ENCODE data around the gene YOD1. TPM values are rescaled to one million over a fixed set of nuclear protein-coding genes. Genes with fewer than 3 reads are reported as not detected.

The YOD1 gene
- polyA plus RNA-seq, 1 donor (not counting 4 experiments of a cell fraction or from before 2014, with no cell fraction given): 5.2 TPM

DNA sequence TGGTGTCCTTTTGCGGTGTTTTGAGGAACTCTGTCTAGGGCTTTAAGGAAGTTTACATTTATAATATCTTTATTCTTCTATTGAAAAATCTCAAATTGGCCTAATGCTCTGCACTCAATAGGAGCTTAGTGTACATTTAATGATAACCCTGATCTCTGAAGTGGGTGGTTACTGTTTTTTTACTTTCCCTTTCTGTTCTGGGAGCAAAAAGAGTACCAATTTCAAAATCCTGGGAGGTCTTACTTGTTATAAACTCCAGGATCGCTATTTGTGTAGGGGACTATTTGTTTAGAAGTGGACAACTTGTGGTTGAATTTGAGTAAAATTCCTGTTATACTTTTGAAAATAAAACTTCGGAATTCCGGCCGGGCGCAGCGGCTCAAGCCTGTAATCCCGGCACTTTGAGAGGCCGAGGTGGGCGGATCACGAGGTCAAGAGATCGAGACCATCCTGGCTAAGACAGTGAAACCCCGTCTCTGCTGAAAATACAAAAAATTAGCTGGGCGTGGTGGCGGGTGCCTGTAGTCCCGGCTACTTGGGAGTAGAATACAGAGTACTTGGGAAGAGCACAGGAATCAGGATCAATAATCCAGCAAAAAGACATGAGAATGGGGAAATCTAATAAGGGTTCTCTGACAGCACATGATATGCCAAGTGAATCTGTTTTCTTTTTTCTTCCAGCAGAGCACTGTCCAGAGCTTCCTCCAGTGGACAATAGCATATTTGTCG is 38.8 kb upstream of the YOD1 start:
- Histone ChIP-seq H3K36me3 (ENCODE audit: control insufficient read depth in 2 of 2, extremely low read depth in 1 of 2, insufficient read depth in 2 of 2, low read length in 2 of 2) (no peaks in the 10 kb centered on the region), H3K27ac (ENCODE audit: control insufficient read depth, insufficient read depth, low read length) (no peak overlapping the region), H3K4me3 (ENCODE audit: control insufficient read depth in 2 of 3, extremely low read depth in 1 of 3, insufficient read depth in 2 of 3, low read depth in 1 of 3, low read length in 3 of 3) (no peak overlapping the region), H2AFZ (ENCODE audit: control insufficient read depth, low read length) (no peak overlapping the region), H3K9me3 (ENCODE audit: control insufficient read depth, low read depth, low read length) (no peaks in the 10 kb centered on the region), H4K20me1 (ENCODE audit: control insufficient read depth, extremely low read depth, insufficient read depth, low read length) (no peaks in the 10 kb centered on the region), H3K79me2 (ENCODE audit: control insufficient read depth, insufficient read depth, low read length) (no peaks in the 10 kb centered on the region), H3K27me3 (ENCODE audit: control insufficient read depth, extremely low read depth, insufficient read depth, low read length) (peaks cover 4% of the 10 kb centered on the region), H3K4me2 (ENCODE audit: control insufficient read depth, extremely low read depth, insufficient read depth, low read depth, low read length) (no peak overlapping the region), H3K9me1 (ENCODE audit: control insufficient read depth, extremely low read depth, insufficient read depth, low read length) (no peaks in the 10 kb centered on the region), H3K9ac (ENCODE audit: control insufficient read depth, extremely low read depth, insufficient read depth, low read length) (no peak overlapping the region), H3K4me1 (ENCODE audit: control insufficient read depth, extremely low read depth, insufficient read depth, low read length) (peaks cover 5% of the 10 kb centered on the region)
- no peak for TF ChIP-seq EZH2 (IDR thresholded peaks at IDR 0.05; ENCODE audit: low read length)
- TF ChIP-seq, protein P1, sequence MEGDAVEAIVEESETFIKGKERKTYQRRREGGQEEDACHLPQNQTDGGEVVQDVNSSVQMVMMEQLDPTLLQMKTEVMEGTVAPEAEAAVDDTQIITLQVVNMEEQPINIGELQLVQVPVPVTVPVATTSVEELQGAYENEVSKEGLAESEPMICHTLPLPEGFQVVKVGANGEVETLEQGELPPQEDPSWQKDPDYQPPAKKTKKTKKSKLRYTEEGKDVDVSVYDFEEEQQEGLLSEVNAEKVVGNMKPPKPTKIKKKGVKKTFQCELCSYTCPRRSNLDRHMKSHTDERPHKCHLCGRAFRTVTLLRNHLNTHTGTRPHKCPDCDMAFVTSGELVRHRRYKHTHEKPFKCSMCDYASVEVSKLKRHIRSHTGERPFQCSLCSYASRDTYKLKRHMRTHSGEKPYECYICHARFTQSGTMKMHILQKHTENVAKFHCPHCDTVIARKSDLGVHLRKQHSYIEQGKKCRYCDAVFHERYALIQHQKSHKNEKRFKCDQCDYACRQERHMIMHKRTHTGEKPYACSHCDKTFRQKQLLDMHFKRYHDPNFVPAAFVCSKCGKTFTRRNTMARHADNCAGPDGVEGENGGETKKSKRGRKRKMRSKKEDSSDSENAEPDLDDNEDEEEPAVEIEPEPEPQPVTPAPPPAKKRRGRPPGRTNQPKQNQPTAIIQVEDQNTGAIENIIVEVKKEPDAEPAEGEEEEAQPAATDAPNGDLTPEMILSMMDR (optimal IDR thresholded peaks at IDR 0.05 in 1 of 3, IDR thresholded peaks at IDR 0.05 in 1 of 3, conservative IDR thresholded peaks at IDR 0.05 in 1 of 3; ENCODE audit: extremely low read depth in 1 of 3, insufficient read depth in 2 of 3, low read length in 3 of 3): no peak
- dilution Hi-C loops (cut with MboI; ENCODE audit: extremely low pct_ligation_motif_present, low sequenced_read_pairs): no loop called here
- no peak for DNase-seq (ENCODE audit: low read depth, low spot score)
- no peak for FAIRE-seq

DNA sequence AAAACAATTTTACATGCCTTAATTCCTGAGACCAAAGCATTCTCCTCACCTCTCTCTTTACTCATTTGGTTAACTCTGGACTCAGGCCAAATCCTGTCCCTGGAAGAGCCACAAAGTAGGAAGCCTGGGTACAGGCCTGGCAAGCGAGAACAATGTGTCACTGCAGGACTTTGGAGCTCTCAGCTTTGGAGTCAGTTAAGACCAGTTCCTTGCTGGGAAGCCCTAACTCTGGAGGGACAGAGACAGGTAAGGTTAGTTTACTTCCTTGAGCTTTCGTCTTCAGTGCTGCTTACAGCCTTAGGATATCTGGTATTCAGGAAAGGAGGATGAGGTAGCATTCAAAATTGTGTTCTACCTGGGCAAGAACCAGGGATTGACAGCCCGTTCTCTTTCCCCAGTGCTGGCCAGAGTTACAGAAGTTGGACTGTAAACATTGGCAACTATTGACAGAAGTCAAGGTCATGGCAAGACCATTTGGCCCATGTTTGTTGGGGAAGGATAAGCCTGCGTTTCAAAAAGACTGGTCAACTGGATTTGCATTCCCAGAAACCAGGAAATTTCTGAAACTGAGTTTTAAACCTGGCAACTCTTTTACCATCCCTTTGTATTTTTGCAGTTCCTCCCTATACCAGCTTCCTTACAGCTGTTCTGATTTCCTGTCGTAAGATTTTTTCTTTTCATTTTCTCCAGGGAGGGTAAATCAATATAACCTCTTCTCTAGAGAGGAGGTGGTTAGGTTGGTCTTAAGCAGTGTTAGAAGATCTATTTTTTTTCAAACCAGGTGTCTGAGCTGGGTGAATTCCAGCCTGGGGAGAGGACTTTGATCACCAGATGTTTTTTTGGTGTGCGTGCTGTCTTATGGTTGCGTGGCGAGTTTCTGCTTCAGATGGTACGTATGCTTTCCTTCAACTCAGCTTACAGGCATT is 38.0 kb upstream of the YOD1 start, which contains the start of gene C4BPB:
Gene C4BPB (plus strand): TSS at position 160 of the 926 bp plus-strand sequence. CDS start 672 bp downstream, at position 832.
- Histone ChIP-seq H3K9me1 (ENCODE audit: control insufficient read depth, extremely low read depth, insufficient read depth, low read length) (no peaks in the 10 kb centered on the region), H3K9me3 (ENCODE audit: control insufficient read depth, low read depth, low read length) (no peaks in the 10 kb centered on the region), H3K9ac (ENCODE audit: control insufficient read depth, extremely low read depth, insufficient read depth, low read length) (no peak within 1 kb of the TSS), H3K4me1 (ENCODE audit: control insufficient read depth, extremely low read depth, insufficient read depth, low read length) (peaks cover 5% of the 10 kb centered on the region), H3K36me3 (ENCODE audit: control insufficient read depth in 2 of 2, extremely low read depth in 1 of 2, insufficient read depth in 2 of 2, low read length in 2 of 2) (no peaks in the 10 kb centered on the region), H3K27me3 (ENCODE audit: control insufficient read depth, extremely low read depth, insufficient read depth, low read length) (peaks cover 4% of the 10 kb centered on the region), H2AFZ (ENCODE audit: control insufficient read depth, low read length) (no peak within 1 kb of the TSS), H3K4me3 (ENCODE audit: control insufficient read depth in 2 of 3, extremely low read depth in 1 of 3, insufficient read depth in 2 of 3, low read depth in 1 of 3, low read length in 3 of 3) (no peak within 1 kb of the TSS), H4K20me1 (ENCODE audit: control insufficient read depth, extremely low read depth, insufficient read depth, low read length) (no peaks in the 10 kb centered on the region), H3K79me2 (ENCODE audit: control insufficient read depth, insufficient read depth, low read length) (no peaks in the 10 kb centered on the region), H3K4me2 (ENCODE audit: control insufficient read depth, extremely low read depth, insufficient read depth, low read depth, low read length) (no peak within 1 kb of the TSS), H3K27ac (ENCODE audit: control insufficient read depth, insufficient read depth, low read length) (no peak within 1 kb of the TSS)
- TF ChIP-seq EZH2 (IDR thresholded peaks at IDR 0.05; ENCODE audit: low read length): no peak
- TF ChIP-seq, protein P1 (optimal IDR thresholded peaks at IDR 0.05 in 1 of 3, IDR thresholded peaks at IDR 0.05 in 1 of 3, conservative IDR thresholded peaks at IDR 0.05 in 1 of 3; ENCODE audit: extremely low read depth in 1 of 3, insufficient read depth in 2 of 3, low read length in 3 of 3): no peak
- dilution Hi-C loops (cut with MboI; ENCODE audit: extremely low pct_ligation_motif_present, low sequenced_read_pairs): no loop called here
- FAIRE-seq (peak; percentile 29), DNase-seq (ENCODE audit: low read depth, low spot score) (no peak)

Data from keratinocyte (primary cell).